Mesendoderm (in vitro differentiated cells): ENCODE data around the gene SH3BP1.

ENCODE experiments used
- DNase-seq: peaks from one replicate; pipeline ENCODE4 v3.0.0; 2013
- H2AK5ac ChIP-seq: 2 replicates; pipeline ENCODE4 v1.6.1; 2013; ENCODE audit warnings: low read length, inconsistent platforms
- H2BK120ac ChIP-seq: 2 replicates; pipeline ENCODE4 v1.6.1; 2013; ENCODE audit warnings: low read depth, mild to moderate bottlenecking, low read length, moderate library complexity, mixed read lengths
- H2BK15ac ChIP-seq: replicated peaks from 2 replicates; pipeline ENCODE4 v1.6.1; 2013; ENCODE audit warnings: low read depth, mild to moderate bottlenecking, moderate library complexity
- H2BK5ac ChIP-seq: 2 replicates; pipeline ENCODE4 v1.6.1; 2013; ENCODE audit warnings: low read length, inconsistent platforms
- H3K18ac ChIP-seq: 2 replicates; pipeline ENCODE4 v1.6.1; 2013; ENCODE audit warnings: mild to moderate bottlenecking, low read length, mixed read lengths
- H3K23ac ChIP-seq: one replicate; pipeline ENCODE4 v1.6.1; 2013; ENCODE audit warnings: low read length
- H3K27ac ChIP-seq: 2 replicates; pipeline ENCODE4 v1.5.1; 2013; ENCODE audit warnings: low read depth, mild to moderate bottlenecking, inconsistent platforms, low read length, moderate library complexity
- H3K27me3 ChIP-seq: 2 replicates; pipeline ENCODE4 v1.6.1; 2013; ENCODE audit warnings: low read length, control low read depth, mild to moderate bottlenecking, inconsistent platforms; ENCODE audit not compliant: insufficient read depth, poor library complexity
- H3K36me3 ChIP-seq: 2 replicates; pipeline ENCODE4 v1.6.1; 2013; ENCODE audit warnings: low read length, inconsistent platforms; ENCODE audit not compliant: control insufficient read depth, insufficient read depth
- H3K4ac ChIP-seq: one replicate; pipeline ENCODE4 v1.6.1; 2013; ENCODE audit warnings: low read depth, mild to moderate bottlenecking, low read length, moderate library complexity
- H3K4me1 ChIP-seq: 2 replicates; pipeline ENCODE4 v1.6.1; 2013; ENCODE audit warnings: low read depth, low read length, inconsistent platforms; ENCODE audit not compliant: control insufficient read depth
- H3K4me2 ChIP-seq: 2 replicates; pipeline ENCODE4 v1.6.1; 2013; ENCODE audit warnings: low read length
- H3K4me3 ChIP-seq: 2 replicates; pipeline ENCODE4 v1.5.1; 2013; ENCODE audit warnings: mild to moderate bottlenecking, low read length
- H3K56ac ChIP-seq: one replicate; pipeline ENCODE4 v1.6.1; 2013; ENCODE audit warnings: low read length
- H3K79me1 ChIP-seq: 2 replicates; pipeline ENCODE4 v1.6.1; 2013; ENCODE audit warnings: low read length, inconsistent platforms
- H3K79me2 ChIP-seq: 2 replicates; pipeline ENCODE4 v1.6.1; 2013; ENCODE audit warnings: mild to moderate bottlenecking, low read length; ENCODE audit not compliant: control insufficient read depth, insufficient read depth
- H3K9ac ChIP-seq: 2 replicates; pipeline ENCODE4 v1.6.1; 2013; ENCODE audit warnings: low read length, inconsistent platforms
- H4K5ac ChIP-seq: one replicate; pipeline ENCODE4 v1.6.1; 2013; ENCODE audit warnings: low read length
- H4K8ac ChIP-seq: one replicate; pipeline ENCODE4 v1.6.1; 2013; ENCODE audit warnings: low read depth, mild to moderate bottlenecking, control low read depth, low read length, moderate library complexity
- WGBS: extraction: QIAGEN DNeasy Blood & Tissue Kit; methylation state at CpG from one replicate; pipeline ENCODE4 v1.1.7; 2013; ENCODE audit warnings: low lambda C conversion rate, missing lambda C conversion rate; ENCODE audit not compliant: insufficient coverage; ENCODE audit errors: extremely low coverage; 5-methylcytosine and 5-hydroxymethylcytosine counted together

The SH3BP1 gene

GRCh38 chr22:37643225-37643847 lies 3.9 kb downstream of the SH3BP1 start:
- no peak overlapping the region for H3K23ac ChIP-seq
- peaks cover 3% of the 10 kb centered on the region for H3K4me1 ChIP-seq
- H3K9ac ChIP-seq, result no peak overlapping the region
- whole genome bisulfite sequencing, result no CpG with 5 or more reads among the region's 9 CpGs
- no peak overlapping the region for H2BK15ac ChIP-seq
- H3K27ac ChIP-seq, result no peak overlapping the region
- no peak overlapping the region for H4K5ac ChIP-seq
- H2AK5ac ChIP-seq, result no peak overlapping the region
- DNase-seq, result peak; percentile 76
- no peak overlapping the region for H3K4me3 ChIP-seq
- H2BK120ac ChIP-seq, result no peak overlapping the region
- no peak overlapping the region for H2BK5ac ChIP-seq
- no peaks in the 10 kb centered on the region for H3K79me2 ChIP-seq
- no peaks in the 10 kb centered on the region for H3K79me1 ChIP-seq
- no peak overlapping the region for H4K8ac ChIP-seq
- H3K27me3 ChIP-seq, result no peaks in the 10 kb centered on the region
- H3K56ac ChIP-seq, result no peak overlapping the region
- H3K36me3 ChIP-seq, result peaks cover 6% of the 10 kb centered on the region
- no peak overlapping the region for H3K4me2 ChIP-seq
- no peak overlapping the region for H3K18ac ChIP-seq
- no peak overlapping the region for H3K4ac ChIP-seq

GRCh38 chr22:37647317-37647716 lies 7.8 kb downstream of the SH3BP1 start:
- Histone ChIP-seq H3K4me2 (no peak overlapping the region), H4K5ac (no peak overlapping the region), H3K23ac (no peak overlapping the region), H2AK5ac (no peak overlapping the region), H3K27me3 (no peaks in the 10 kb centered on the region), H3K79me2 (no peaks in the 10 kb centered on the region), H3K36me3 (peaks cover 11% of the 10 kb centered on the region), H2BK5ac (no peak overlapping the region), H4K8ac (no peak overlapping the region), H2BK15ac (no peak overlapping the region), H3K4me1 (no peaks in the 10 kb centered on the region), H3K79me1 (no peaks in the 10 kb centered on the region), H3K18ac (no peak overlapping the region), H3K4me3 (no peak overlapping the region), H3K4ac (no peak overlapping the region), H2BK120ac (no peak overlapping the region), H3K56ac (no peak overlapping the region), H3K27ac (no peak overlapping the region), H3K9ac (no peak overlapping the region)
- no CpG with 5 or more reads among the region's 9 CpGs for WGBS
- DNase-seq, result no peak

GRCh38 chr22:37647928-37648327 lies 8.5 kb downstream of the SH3BP1 start:
- H4K5ac ChIP-seq, result no peak overlapping the region
- no peak overlapping the region for H3K4me3 ChIP-seq
- H3K18ac ChIP-seq, result no peak overlapping the region
- H3K36me3 ChIP-seq, result peaks cover 11% of the 10 kb centered on the region
- H3K79me2 ChIP-seq, result no peaks in the 10 kb centered on the region
- no peak overlapping the region for H2AK5ac ChIP-seq
- no peak overlapping the region for H2BK15ac ChIP-seq
- no peak overlapping the region for H3K56ac ChIP-seq
- H3K27me3 ChIP-seq, result no peaks in the 10 kb centered on the region
- H4K8ac ChIP-seq, result no peak overlapping the region
- no peaks in the 10 kb centered on the region for H3K79me1 ChIP-seq
- no peak overlapping the region for H3K9ac ChIP-seq
- H2BK120ac ChIP-seq, result no peak overlapping the region
- DNase-seq, result no peak
- H3K4me1 ChIP-seq, result no peaks in the 10 kb centered on the region
- no CpG with 5 or more reads among the region's 9 CpGs for WGBS
- no peak overlapping the region for H3K4ac ChIP-seq
- H2BK5ac ChIP-seq, result no peak overlapping the region
- no peak overlapping the region for H3K23ac ChIP-seq
- H3K27ac ChIP-seq, result no peak overlapping the region
- no peak overlapping the region for H3K4me2 ChIP-seq

DNA sequence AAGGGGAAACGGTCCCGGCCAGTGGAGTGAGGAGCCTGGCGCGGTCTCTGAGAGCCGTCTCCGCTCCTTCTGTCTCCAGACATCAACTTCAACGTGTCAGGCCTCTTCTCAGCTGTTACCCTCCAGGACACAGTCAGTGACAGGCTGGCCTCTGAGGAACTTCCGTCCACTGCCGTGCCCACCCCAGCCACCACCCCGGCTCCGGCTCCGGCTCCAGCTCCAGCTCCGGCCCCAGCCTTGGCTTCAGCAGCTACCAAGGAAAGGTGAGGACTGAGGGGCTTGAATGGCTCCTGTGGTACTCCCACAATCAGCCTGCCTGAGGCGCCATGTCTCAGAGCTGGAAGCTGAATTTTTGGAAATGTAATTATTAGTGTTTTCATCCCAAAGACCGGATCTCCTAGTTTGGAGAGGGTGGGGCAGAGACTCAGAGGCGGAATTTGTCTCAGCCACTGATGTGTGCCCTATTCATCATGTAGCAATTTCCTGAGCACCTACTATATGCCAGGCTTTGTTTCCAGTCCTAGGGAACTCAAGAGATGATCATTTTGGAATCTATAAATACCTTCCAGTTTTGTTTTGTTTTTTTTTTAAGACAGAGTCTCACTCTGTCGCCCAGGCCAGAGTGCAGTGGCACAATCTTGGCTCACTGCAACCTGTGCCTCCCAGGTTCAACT lies 11.1 kb downstream of the SH3BP1 start:
- no peak overlapping the region for H3K18ac ChIP-seq
- no peak overlapping the region for H3K4me2 ChIP-seq
- no peak overlapping the region for H3K9ac ChIP-seq
- H4K5ac ChIP-seq, result no peak overlapping the region
- no CpG with 5 or more reads among the region's 17 CpGs for WGBS
- H3K36me3 ChIP-seq, result peaks cover 7% of the 10 kb centered on the region
- H3K27me3 ChIP-seq, result no peaks in the 10 kb centered on the region
- H2AK5ac ChIP-seq, result no peak overlapping the region
- no peak overlapping the region for H4K8ac ChIP-seq
- no peaks in the 10 kb centered on the region for H3K79me2 ChIP-seq
- H3K27ac ChIP-seq, result no peak overlapping the region
- H2BK5ac ChIP-seq, result no peak overlapping the region
- H3K4me1 ChIP-seq, result no peaks in the 10 kb centered on the region
- H3K56ac ChIP-seq, result no peak overlapping the region
- H3K4me3 ChIP-seq, result no peak overlapping the region
- H2BK15ac ChIP-seq, result no peak overlapping the region
- no peak overlapping the region for H3K4ac ChIP-seq
- H2BK120ac ChIP-seq, result no peak overlapping the region
- H3K23ac ChIP-seq, result no peak overlapping the region
- no peak for DNase-seq
- H3K79me1 ChIP-seq, result no peaks in the 10 kb centered on the region

- no peak overlapping the region for H2BK15ac ChIP-seq
- H3K56ac ChIP-seq, result no peak overlapping the region
- no CpG with 5 or more reads among the region's 14 CpGs for WGBS
- H3K18ac ChIP-seq, result no peak overlapping the region
- H3K4me3 ChIP-seq, result no peak overlapping the region
- peaks cover 7% of the 10 kb centered on the region for H3K79me1 ChIP-seq
- no peak overlapping the region for H2BK5ac ChIP-seq
- no peaks in the 10 kb centered on the region for H3K27me3 ChIP-seq
- H2AK5ac ChIP-seq, result no peak overlapping the region
- no peak overlapping the region for H3K9ac ChIP-seq
- H3K36me3 ChIP-seq, result peaks cover 5% of the 10 kb centered on the region
- no peak overlapping the region for H2BK120ac ChIP-seq
- no peak for DNase-seq
- H4K5ac ChIP-seq, result no peak overlapping the region
- no peak overlapping the region for H3K4me2 ChIP-seq
- H3K79me2 ChIP-seq, result peaks cover 7% of the 10 kb centered on the region
- H3K27ac ChIP-seq, result no peak overlapping the region
- H3K4ac ChIP-seq, result no peak overlapping the region
- peaks cover 4% of the 10 kb centered on the region for H3K4me1 ChIP-seq
- no peak overlapping the region for H4K8ac ChIP-seq
- H3K23ac ChIP-seq, result no peak overlapping the region
Observed at GRCh38 chr22:37654563-37655251, 15.2 kb downstream of the SH3BP1 start.
